Epithelial cell of prostate (primary cell): ENCODE results near the gene SOBP.

Experiments
- DNase-seq: peaks from one replicate; pipeline ENCODE4 v3.0.0-alpha.2; 2011; ENCODE audit warnings: low read depth, low spot score
- H3K27ac ChIP-seq: fragments of 450-650 bp; 2 replicates; pipeline ENCODE4 v1.5.1; 2017; ENCODE audit warnings: mild to moderate bottlenecking

The SOBP gene

GRCh38 chr6:107699697-107700325, 209.9 kb downstream of the SOBP start:
- H3K27ac ChIP-seq = no peak overlapping the region
- no peak for DNase-seq

GRCh38 chr6:107703606-107704005, 213.7 kb downstream of the SOBP start:
- H3K27ac ChIP-seq = no peak overlapping the region
- DNase-seq = no peak

DNA sequence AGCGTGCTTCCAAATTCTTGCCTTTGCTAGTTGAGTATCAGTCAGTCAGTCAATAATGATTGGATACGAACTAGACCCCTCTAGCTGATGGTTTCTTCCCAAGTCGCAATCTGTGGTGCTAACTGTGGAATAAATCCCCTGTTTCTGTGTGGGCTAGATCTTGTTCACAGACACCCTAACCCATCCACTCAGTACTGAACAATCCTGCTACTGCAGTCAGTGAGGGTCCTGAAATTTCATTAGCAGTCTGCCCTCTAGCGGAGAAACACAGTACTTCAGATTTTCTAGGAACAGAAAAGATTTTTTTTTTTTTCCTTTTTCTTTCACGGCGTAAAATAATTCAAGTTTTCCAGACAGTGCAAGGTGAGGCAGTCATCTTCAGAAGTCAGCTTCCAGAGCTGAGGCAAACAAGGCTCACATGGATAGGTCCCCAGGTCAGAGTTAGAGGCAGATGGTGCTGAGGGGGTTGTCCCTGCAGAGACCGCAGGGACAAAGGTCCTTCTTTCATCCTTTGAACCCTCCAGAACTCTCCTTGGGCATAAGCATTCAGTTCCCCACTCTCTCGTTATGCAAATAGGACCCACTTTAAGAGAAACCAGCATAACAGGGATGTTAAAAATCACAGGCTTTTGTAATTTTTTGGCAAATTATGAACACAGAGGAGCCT, 214.6 kb downstream of the SOBP start:
- no peak overlapping the region for H3K27ac ChIP-seq
- no peak for DNase-seq

DNA sequence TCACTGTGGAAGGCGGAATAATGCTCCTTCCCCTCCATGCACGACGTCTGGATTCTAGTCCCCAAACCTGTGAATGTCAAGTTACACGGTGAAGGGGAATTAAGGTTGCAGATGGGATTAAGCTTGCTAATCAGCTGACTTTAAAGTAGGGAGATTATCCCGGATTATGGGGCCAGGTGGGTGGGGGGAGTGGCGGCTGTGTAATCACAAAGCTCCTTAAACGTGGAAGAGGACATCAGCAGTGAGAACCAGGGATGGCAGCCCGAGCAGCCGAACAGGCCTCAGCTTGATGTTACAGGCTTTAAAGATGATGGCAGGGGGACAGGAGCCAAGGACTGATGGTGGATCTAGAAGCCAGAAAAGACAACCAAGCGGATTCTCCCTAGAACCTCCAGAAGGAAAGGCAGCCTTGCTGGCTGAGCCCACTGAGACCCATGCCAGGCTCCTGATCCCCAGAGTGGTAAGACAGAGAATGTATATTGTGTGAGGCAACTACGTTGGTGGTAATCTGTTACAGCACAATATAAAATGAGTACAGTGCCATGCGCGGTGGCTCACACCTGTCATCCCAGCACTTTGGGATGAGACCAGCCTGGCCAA, 216.7 kb downstream of the SOBP start:
- H3K27ac ChIP-seq = no peak overlapping the region
- no peak for DNase-seq

DNA sequence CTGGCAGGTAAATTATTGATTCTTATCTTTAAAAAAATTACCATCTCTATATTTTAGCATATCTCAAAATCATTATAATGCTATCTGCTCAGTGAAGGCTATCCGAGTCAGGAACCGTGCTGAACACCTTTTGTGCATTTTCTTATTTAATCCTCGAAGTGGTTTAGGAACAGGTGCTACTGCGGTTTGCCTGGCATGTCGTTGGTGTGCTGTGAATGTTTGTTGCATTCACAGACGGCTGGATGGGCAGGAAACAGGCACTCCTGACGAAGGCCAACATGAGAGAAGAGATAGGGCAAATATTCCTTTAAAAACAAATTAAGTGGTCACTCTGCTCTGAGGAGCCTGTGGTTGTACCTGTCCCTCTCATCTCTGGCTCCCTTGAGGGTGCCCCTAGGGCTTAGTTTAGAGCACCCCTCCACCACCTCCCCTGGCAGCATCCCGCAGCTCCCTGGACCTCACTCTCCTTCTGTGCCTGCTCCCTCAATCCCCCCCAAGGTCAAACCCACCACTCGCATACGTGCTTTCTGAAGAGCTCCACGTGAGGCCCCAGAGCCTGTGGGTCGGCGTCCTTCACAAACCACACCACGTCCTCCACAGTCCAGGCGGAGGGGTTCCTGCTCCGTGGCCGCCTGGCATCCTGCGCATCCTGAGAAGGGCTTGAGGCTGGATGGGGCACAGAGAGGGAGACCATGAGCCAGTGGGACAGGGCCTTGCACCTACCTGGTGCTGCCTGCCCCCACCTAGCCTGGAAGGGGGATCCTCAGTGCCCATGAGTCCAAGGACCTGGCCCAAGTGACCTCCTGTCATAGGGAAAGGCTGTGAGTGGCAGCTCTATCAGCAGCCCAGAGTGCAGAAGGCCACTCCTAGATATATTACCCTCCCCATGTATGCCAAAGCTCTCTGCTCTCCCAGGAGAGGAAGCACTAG, 217.7 kb downstream of the SOBP start:
- DNase-seq = no peak

DNA sequence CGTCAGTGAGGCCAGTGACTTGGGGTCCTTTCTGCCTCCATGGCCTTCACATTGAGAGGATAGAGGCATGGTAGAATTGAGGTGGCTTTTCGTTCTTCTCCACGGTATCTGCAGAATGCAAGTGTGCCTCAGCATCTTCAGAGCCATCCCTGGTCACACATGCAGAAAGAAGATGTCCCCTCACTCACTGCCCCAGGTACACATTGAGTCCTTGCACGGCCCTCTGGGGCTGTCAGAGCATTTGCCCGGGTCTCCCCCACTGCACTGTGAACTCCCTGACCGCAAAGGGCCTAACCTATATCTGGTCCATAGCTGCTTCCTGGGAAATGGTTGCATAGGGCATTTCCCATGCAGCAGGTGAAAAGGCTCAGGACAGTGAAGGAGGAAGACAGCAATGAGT, 218.5 kb downstream of the SOBP start:
- DNase-seq = no peak
- no peak overlapping the region for H3K27ac ChIP-seq

More for the DNA sequence above, 217.7 kb downstream of the SOBP start:
- H3K27ac ChIP-seq = no peak overlapping the region

- H3K27ac ChIP-seq = no peak overlapping the region
- no peak for DNase-seq
Measured at GRCh38 chr6:107709341-107709740, 219.4 kb downstream of the SOBP start.
